Gastrocnemius medialis (tissue), 4 donors: ENCODE measurements around the gene ATG4B. TPM values are rescaled to one million over a fixed set of nuclear protein-coding genes. Genes with fewer than 3 reads are reported as not detected.

Experiments used
- ATAC-seq, 2 donors: fragments of 150-250 bp; one replicate each; pipeline ENCODE4 v1.9.1; 2016
- DNase-seq, 2 donors: peaks; one replicate each; pipeline ENCODE4 v3.0.0-alpha.2; 2019
- H3K27ac ChIP-seq, 4 donors: fragments of 200-600 bp; sonication (generic); 1 replicate in 1 of 4; 2 replicates in 3 of 4; pipeline ENCODE4 v1.5.1; 2016 to 2018; ENCODE audit warnings: mild to moderate bottlenecking in 2 of 4, moderate library complexity in 1 of 4
- H3K27me3 ChIP-seq, 3 donors: fragments of 200-600 bp; sonication (generic) in 2 of 3; 1 replicate in 1 of 3; 2 replicates in 2 of 3; pipeline versions ENCODE4 v1.5.1 to v1.6.0; 2016 to 2019; ENCODE audit warnings: mild to moderate bottlenecking in 1 of 3, moderate library complexity in 1 of 3
- H3K36me3 ChIP-seq, 2 donors: fragments of 200-600 bp; sonication (generic) in 1 of 2; one replicate each; pipeline ENCODE4 v1.5.1; 2017 to 2018
- H3K4me1 ChIP-seq, 2 donors: fragments of 200-600 bp; sonication (generic) in 1 of 2; one replicate each; pipeline ENCODE4 v1.5.1; 2016 to 2017; ENCODE audit warnings: mild to moderate bottlenecking in 2 of 2
- H3K4me3 ChIP-seq, 4 donors: fragments of 200-600 bp; sonication (generic) in 3 of 4; 1 replicate in 1 of 4; 2 replicates in 3 of 4; pipeline ENCODE4 v1.5.1; 2016 to 2019; ENCODE audit warnings: mild to moderate bottlenecking in 2 of 4
- H3K9me3 ChIP-seq, 3 donors: fragments of 200-600 bp; sonication (generic) in 2 of 3; 1 replicate in 1 of 3; 2 replicates in 2 of 3; pipeline ENCODE4 v1.5.1; 2016 to 2019
- POLR2A ChIP-seq, 2 donors: fragments of 450-650 bp; IDR thresholded peaks; one replicate each; pipeline ENCODE4 v1.6.1; 2017; ENCODE audit warnings: antibody characterized with exemption in 2 of 2, mild to moderate bottlenecking in 2 of 2, moderate library complexity in 2 of 2
- in situ Hi-C, 4 donors: fragments of 200-750 bp; cut with MboI; loops; one replicate each; pipeline versions ENCODE4 v1.15.0 to v1.8.0; 2017; ENCODE audit warnings: low sequenced_read_pairs in 4 of 4
- intact Hi-C: fragments of 100-400 bp; cut with DNase I; formaldehyde crosslinking; loops from one replicate; pipeline ENCODE4 v1.15.1; 2023; ENCODE audit warnings: low total_unique reads
- total RNA-seq, 4 donors: library from RNA; depleted of rRNA; stranded (reverse); fragments of >200 nt; gene quantifications; one replicate each; pipeline versions ENCODE4 v1.1.0 to v1.2.3, GENCODE V29; 2016
- TF ChIP-seq, protein P1 (sequence below), 5 experiments: fragments of 450-650 bp in 3 of 5; fragments of 200-600 bp in 2 of 5; sonication (generic) in 2 of 5; IDR thresholded peaks in 4 of 5; conservative IDR thresholded peaks in 1 of 5; 1 replicate in 4 of 5; 2 replicates in 1 of 5; pipeline ENCODE4 v1.5.1; 2016 to 2019; ENCODE audit warnings: antibody characterized with exemption in 5 of 5, mild to moderate bottlenecking in 3 of 5, moderate library complexity in 3 of 5

The ATG4B gene
- total RNA-seq, 4 donors from 2014 or later = 32.0 to 57.5 (median 49.8) TPM

DNA sequence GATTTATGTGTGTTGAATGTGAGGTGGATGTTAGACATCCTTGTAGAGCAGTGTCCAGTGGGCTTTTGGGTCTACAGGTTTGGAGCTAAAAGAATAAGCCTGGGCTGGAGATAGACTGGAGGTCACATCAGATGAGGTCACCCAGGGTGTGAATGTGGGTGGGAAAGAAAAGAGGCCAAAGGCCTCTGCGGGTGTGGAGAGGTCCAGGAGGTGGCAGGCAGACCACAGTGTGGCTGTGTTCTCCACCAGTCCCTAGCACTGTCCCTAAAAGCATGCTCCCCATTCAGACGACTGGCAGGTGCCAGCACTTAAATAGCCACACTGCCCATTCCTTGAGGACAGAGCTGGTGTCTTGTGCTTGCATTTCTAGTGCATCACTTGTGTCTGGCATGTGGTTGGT is 4.1 kb downstream of the ATG4B start:
- Histone ChIP-seq H3K36me3 (peaks cover 0 to 9% of the 10 kb centered on the region in 2 donors), H3K4me1 (peaks cover 33 to 35% of the 10 kb centered on the region in 2 donors), H3K4me3 (no peak overlapping the region), H3K27ac (no peak overlapping the region), H3K27me3 (no peaks in the 10 kb centered on the region), H3K9me3 (no peaks in the 10 kb centered on the region)
- DNase-seq (no peak), ATAC-seq (no peak)
- in situ Hi-C loops = no loop called here
- intact Hi-C loops = no loop called here
- TF ChIP-seq POLR2A (IDR thresholded peaks at IDR 0.05) = no peak
- TF ChIP-seq, protein P1, sequence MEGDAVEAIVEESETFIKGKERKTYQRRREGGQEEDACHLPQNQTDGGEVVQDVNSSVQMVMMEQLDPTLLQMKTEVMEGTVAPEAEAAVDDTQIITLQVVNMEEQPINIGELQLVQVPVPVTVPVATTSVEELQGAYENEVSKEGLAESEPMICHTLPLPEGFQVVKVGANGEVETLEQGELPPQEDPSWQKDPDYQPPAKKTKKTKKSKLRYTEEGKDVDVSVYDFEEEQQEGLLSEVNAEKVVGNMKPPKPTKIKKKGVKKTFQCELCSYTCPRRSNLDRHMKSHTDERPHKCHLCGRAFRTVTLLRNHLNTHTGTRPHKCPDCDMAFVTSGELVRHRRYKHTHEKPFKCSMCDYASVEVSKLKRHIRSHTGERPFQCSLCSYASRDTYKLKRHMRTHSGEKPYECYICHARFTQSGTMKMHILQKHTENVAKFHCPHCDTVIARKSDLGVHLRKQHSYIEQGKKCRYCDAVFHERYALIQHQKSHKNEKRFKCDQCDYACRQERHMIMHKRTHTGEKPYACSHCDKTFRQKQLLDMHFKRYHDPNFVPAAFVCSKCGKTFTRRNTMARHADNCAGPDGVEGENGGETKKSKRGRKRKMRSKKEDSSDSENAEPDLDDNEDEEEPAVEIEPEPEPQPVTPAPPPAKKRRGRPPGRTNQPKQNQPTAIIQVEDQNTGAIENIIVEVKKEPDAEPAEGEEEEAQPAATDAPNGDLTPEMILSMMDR (IDR thresholded peaks at IDR 0.05 in 4 of 5, conservative IDR thresholded peaks at IDR 0.05 in 1 of 5) = no peak

DNA sequence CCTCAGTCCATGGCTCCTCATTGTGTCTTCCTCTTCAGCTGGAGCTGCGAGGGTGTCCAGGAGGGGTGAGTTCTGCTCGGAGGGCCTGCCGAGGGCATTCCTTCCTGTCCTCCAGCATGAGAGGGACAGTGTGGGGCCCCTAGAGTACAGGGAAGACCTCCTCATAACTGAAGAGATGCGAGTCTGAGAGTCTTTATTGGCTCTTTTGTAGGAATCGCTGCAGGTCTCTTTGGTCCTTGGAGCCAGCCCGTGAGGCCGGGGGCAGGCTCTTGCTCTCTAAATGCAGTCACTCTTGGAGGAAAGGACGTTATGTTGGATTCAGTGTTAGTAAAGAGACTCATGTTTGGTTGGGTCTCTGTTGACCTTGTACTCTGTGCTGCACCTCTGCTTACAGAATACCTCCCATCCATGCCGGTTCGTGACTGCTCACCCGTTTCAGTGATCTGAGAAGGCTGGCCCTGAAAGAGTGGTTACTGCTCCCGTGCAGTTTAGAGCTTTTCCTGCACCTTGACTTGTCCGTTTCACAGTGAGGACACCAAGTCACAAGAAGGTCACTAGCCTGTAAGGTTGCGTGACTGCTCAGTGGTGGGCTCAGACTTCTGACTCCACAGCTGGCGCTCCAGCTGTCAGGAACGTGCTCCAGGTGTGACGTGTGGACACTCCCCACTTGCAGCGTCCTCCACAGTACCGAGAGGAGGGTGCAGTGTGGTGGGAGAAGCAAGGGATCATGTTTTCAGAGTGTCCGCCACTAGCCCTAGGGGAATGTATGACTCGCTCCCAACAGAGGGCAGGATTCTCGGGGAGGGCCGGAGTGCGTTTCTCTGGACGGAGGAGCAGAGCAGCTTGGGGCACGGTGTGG is 7.8 kb downstream of the ATG4B start:
- H3K27ac ChIP-seq = no peak overlapping the region
- DNase-seq (no peak), ATAC-seq (no peak)
- in situ Hi-C loops (no loop called here), intact Hi-C loops (no loop called here)
- H3K27me3 ChIP-seq = no peaks in the 10 kb centered on the region
- TF ChIP-seq, protein P1 (IDR thresholded peaks at IDR 0.05 in 4 of 5, conservative IDR thresholded peaks at IDR 0.05 in 1 of 5) = no peak
- TF ChIP-seq POLR2A (IDR thresholded peaks at IDR 0.05) = no peak
- peaks cover 15 to 28% of the 10 kb centered on the region in 2 donors for H3K4me1 ChIP-seq
- H3K4me3 ChIP-seq = no peak overlapping the region
- no peaks in the 10 kb centered on the region for H3K36me3 ChIP-seq
- no peaks in the 10 kb centered on the region for H3K9me3 ChIP-seq

DNA sequence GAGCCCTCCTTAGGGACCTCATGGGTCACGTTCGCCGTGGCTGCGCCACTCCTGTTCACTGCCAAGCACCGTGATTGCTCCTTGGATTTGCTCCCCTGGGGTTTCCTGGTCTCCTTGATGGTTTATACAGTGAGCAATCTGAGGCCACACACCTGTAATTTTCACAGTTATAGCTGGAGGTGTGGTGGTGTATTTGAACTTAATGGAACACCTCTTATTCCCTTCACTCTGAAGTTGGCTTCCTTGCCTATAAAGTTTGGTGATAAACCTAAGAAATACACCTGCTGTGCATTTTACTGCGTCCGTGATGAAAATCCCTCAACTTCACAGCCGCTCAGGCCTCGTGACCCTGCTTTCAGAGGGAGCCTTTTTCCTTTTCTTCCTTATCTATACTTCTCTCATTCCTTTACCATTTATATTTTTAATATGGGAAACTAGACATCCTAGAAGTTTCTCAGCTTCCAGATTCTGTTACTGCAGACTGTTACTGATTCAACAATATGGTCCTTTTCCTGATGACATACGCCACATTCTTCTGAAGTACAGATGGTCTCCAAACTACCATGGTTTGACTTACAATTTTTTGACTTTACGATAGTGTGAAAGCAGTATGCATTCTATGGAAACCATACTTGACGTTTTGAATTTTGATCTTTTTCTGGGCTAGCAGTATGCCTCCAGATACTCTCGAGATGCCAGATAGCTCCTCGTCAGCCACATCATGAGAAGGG is 8.6 kb downstream of the ATG4B start:
- H3K36me3 ChIP-seq = no peaks in the 10 kb centered on the region
- DNase-seq (no peak), ATAC-seq (no peak)
- H3K4me3 ChIP-seq = no peak overlapping the region
- no peaks in the 10 kb centered on the region for H3K27me3 ChIP-seq
- intact Hi-C loops (no loop called here), in situ Hi-C loops (no loop called here)
- H3K9me3 ChIP-seq = no peaks in the 10 kb centered on the region
- TF ChIP-seq POLR2A (IDR thresholded peaks at IDR 0.05) = no peak
- TF ChIP-seq, protein P1 (IDR thresholded peaks at IDR 0.05 in 4 of 5, conservative IDR thresholded peaks at IDR 0.05 in 1 of 5) = no peak
- H3K4me1 ChIP-seq = peaks cover 12 to 22% of the 10 kb centered on the region in 2 donors
- no peak overlapping the region for H3K27ac ChIP-seq

DNA sequence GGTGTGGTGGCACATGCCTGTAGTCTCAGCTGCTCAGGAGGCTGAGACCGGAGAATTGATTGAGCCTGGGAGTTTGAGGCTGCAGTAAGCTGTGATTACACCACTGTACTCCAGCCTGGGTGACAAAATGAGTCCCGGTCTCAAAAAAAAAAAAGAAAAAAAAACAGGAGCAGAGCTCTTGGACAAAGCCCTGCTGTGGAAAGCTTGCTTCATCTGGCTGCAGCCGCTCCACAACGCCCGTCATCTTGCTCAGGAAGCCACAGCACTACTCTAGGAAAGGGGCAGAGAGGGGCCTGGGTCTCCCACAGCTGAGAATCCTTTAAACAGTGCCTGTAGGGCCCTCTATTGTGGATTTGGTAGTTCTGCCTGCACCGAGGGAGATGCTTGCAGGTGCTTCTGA is 11.0 kb downstream of the ATG4B start:
- ATAC-seq (no peak), DNase-seq (no peak)
- Histone ChIP-seq H3K27me3 (no peaks in the 10 kb centered on the region), H3K4me3 (no peak overlapping the region), H3K36me3 (peaks cover 0 to 21% of the 10 kb centered on the region in 2 donors), H3K9me3 (no peaks in the 10 kb centered on the region), H3K4me1 (peaks cover 0 to 15% of the 10 kb centered on the region in 2 donors), H3K27ac (no peak overlapping the region)
- TF ChIP-seq, protein P1 (IDR thresholded peaks at IDR 0.05 in 4 of 5, conservative IDR thresholded peaks at IDR 0.05 in 1 of 5) = no peak
- TF ChIP-seq POLR2A (IDR thresholded peaks at IDR 0.05) = no peak
- in situ Hi-C loops (no loop called here), intact Hi-C loops (no loop called here)
